ENCODE results near the gene DNAAF3.

DNA sequence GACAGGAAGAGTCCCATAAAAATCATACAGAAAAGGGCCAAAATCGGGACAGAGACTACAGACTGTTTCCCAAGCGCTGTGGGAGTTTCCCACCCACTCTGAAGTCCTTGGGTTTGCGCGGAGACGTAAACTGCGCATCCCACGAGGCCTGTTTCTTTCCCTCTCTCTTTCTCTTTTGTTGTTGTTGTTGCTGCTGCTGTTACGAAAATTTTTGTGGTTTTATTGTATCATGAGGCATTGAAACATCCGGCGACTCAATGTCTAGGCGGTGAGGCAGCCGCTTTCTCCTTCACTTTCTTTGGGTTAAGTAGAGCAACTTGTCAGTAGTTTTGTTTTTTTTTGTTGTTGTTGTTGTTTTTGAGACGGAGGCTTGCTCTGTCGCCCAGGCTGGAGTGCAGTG, 47.4 kb downstream of the DNAAF3 start:
- no peak for TF ChIP-seq CTCF (IDR thresholded peaks at IDR 0.05)
- no peak for TF ChIP-seq POLR2A (IDR thresholded peaks at IDR 0.05)
